SKM-1 treated with dmso at 0.1 percent for 144 hours (cell line): Measurements from ENCODE around the gene SIRT7.

ENCODE experiments used
- DNase-seq: peaks from one replicate; lab custom pipeline; 2025; ENCODE audit not compliant: unreplicated experiment; lab: John Stamatoyannopoulos, UW

SIRT7 gene

DNA sequence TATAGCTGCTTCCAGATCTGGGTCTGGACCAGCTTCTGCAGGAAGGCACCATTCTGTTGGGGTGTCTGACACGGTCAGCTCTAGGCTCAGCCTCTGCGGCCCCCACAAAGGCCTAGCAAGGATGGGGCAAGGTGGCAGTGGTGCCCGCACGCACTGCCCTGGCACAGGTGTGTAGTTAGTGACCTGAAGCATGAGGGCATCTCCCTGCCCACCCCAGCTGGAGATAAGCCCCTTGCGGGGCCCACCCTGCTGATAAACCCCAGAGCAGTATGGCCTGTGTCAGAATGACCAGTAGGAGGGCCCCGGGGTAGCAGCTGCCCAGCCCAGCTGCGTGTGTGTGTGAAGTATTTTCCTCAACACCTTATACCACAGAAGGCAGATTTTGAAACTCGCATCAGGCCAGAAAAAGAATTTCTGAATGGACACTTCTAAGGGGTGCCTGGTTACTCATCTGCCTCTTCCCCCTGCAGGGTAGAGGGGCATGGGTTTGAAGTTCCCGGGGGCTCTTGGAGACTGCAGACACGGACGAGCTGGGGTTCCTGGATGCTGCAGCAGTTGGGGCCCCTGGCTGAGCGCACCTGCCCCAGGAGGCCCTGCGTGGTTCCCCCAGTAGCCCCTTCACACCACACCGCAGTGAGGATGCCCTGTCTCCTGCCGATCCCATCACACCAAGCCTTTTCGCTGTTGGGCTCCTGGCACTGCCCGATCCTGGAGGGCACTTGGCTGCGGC, 51.4 kb downstream of the SIRT7 start:
- no peak for DNase-seq

- DNase-seq: no peak
Observed at GRCh38 chr17:81865733-81866439, 52.1 kb downstream of the SIRT7 start.

- no peak for DNase-seq
Observed at GRCh38 chr17:81865358-81865732, 52.6 kb downstream of the SIRT7 start.

DNA sequence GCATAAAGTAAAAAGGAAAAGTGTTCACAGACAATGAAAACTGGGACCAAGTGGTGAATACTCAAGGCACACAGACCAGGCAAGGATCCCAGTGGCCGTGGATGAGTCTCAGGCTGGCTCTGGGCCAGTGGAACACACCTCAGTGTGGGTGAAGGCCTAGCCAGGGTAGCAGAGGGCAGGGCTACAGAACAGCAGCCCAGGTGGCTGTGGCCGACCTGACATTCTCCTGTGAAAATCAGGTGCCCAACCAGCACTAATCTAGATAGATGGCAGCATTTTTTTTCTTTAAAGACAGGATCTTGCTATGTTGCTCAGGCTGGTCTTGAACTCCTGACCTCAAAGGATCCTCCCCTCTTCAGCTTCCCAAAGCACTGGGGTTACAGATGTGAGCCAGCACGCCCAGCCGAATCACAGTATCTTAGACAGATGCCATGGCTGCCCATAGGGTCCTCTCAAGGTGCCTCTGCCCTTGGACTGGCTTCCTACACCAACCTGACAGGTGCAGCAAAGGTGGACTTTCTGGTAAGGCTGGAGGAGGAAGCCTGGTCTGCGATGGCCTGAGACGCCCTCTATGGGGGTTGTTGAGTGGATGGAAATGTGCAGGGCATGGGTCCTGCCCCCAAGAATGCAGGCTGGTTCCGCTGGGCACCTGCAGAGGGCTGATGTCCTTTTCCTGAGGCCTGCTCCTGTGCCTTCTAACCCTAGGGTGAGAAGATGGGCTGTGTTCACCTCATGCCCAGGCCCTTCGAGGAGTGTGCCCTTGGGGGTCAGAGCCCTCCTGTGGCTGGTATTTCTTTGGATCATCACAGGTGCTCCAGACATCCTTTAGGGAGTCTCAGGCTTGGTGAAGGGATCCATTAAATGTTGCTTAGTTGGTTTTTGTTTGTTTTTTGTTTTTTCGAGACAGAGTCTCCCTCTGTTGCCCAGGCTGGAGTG, 53.9 kb downstream of the SIRT7 start:
- no peak for DNase-seq

DNA sequence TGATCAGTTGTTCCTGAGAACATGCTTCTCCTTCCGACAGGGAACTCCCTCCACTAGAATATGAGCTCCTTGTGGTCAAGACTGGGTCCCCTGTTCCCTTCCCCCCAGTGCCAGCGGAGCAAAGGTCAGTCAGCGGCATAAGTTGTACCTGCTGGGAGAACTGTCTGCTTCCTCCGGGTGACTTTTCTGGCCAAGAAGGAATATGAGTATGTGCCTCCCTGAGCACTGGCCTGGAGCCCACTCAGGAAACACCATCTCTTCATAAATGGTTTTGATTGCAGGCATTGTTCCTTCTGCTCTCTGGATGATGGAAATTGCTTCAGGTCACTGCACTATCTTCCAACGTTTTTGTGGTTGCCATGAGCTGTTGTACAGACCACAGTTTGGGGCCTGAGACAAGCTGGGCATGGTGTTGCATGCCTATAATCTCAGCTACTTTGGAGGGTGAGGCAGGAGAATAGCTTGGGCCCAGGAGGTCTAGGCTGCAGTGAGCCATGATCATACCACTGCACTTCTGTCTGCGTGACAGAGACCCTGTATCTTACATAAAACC, 54.8 kb downstream of the SIRT7 start:
- no peak for DNase-seq
